Measurements from ENCODE around the gene EPHA10.

GRCh38 chr1:37814252-37814651 is 49.3 kb upstream of the EPHA10 start:
- TF ChIP-seq CHD2 (IDR thresholded peaks at IDR 0.05; ENCODE audit: low read length, partially characterized antibody) (no peak), ZSCAN20 (CRISPR knock-in tag; IDR thresholded peaks at IDR 0.05) (no peak), HDAC2 (IDR thresholded peaks at IDR 0.05) (no peak), USF2 (IDR thresholded peaks at IDR 0.05) (no peak), HOXA7 (CRISPR knock-in tag; IDR thresholded peaks at IDR 0.05) (no peak), POLR2A (IDR thresholded peaks at IDR 0.05; ENCODE audit: low read length) (no peak), EHMT2 (IDR thresholded peaks at IDR 0.05; ENCODE audit: low read depth) (no peak), SMC3 (IDR thresholded peaks at IDR 0.05) (no peak), NR3C1 (IDR thresholded peaks at IDR 0.05) (no peak), RAD21 (conservative IDR thresholded peaks at IDR 0.05 in 1 of 2, IDR thresholded peaks at IDR 0.05 in 1 of 2) (no peak), SREBF2 (IDR thresholded peaks at IDR 0.05) (no peak)
- TF ChIP-seq, protein P1, sequence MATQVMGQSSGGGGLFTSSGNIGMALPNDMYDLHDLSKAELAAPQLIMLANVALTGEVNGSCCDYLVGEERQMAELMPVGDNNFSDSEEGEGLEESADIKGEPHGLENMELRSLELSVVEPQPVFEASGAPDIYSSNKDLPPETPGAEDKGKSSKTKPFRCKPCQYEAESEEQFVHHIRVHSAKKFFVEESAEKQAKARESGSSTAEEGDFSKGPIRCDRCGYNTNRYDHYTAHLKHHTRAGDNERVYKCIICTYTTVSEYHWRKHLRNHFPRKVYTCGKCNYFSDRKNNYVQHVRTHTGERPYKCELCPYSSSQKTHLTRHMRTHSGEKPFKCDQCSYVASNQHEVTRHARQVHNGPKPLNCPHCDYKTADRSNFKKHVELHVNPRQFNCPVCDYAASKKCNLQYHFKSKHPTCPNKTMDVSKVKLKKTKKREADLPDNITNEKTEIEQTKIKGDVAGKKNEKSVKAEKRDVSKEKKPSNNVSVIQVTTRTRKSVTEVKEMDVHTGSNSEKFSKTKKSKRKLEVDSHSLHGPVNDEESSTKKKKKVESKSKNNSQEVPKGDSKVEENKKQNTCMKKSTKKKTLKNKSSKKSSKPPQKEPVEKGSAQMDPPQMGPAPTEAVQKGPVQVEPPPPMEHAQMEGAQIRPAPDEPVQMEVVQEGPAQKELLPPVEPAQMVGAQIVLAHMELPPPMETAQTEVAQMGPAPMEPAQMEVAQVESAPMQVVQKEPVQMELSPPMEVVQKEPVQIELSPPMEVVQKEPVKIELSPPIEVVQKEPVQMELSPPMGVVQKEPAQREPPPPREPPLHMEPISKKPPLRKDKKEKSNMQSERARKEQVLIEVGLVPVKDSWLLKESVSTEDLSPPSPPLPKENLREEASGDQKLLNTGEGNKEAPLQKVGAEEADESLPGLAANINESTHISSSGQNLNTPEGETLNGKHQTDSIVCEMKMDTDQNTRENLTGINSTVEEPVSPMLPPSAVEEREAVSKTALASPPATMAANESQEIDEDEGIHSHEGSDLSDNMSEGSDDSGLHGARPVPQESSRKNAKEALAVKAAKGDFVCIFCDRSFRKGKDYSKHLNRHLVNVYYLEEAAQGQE (IDR thresholded peaks at IDR 0.05) = no peak
- TF ChIP-seq, protein P2, sequence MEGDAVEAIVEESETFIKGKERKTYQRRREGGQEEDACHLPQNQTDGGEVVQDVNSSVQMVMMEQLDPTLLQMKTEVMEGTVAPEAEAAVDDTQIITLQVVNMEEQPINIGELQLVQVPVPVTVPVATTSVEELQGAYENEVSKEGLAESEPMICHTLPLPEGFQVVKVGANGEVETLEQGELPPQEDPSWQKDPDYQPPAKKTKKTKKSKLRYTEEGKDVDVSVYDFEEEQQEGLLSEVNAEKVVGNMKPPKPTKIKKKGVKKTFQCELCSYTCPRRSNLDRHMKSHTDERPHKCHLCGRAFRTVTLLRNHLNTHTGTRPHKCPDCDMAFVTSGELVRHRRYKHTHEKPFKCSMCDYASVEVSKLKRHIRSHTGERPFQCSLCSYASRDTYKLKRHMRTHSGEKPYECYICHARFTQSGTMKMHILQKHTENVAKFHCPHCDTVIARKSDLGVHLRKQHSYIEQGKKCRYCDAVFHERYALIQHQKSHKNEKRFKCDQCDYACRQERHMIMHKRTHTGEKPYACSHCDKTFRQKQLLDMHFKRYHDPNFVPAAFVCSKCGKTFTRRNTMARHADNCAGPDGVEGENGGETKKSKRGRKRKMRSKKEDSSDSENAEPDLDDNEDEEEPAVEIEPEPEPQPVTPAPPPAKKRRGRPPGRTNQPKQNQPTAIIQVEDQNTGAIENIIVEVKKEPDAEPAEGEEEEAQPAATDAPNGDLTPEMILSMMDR (IDR thresholded peaks at IDR 0.05) = no peak
